GM12878 (cell line): ENCODE data around the gene PI16. TPM values are rescaled to one million over a fixed set of nuclear protein-coding genes. Genes with fewer than 3 reads are reported as not detected.
A peak's percentile ranks its signal among the peaks of the same experiment; 100 is the strongest.

ENCODE experiments used
- ATAC-seq: fragments of 200-7000 bp; cut with Tn5 transposase; 3 replicates; pipeline ENCODE4 v1.9.1; 2020; ENCODE audit warnings: mild to moderate bottlenecking, moderate library complexity
- BruUV-seq: library from RNA; stranded (reverse); fragments of 400-500 nt; replicated peaks from 2 replicates; lab custom pipeline; 2021; lab: Mats Ljungman, UMichigan
- CTCF ChIA-PET: fragments of 300-600 bp; sonication (Branson Sonifier 250); formaldehyde crosslinking; extraction: SDS; loops from one replicate; lab custom pipeline; 2021; ENCODE audit warnings: inconsistent platforms; lab: Yijun Ruan, JAX
- POLR2A ChIA-PET: fragments of 350-600 bp; formaldehyde crosslinking; extraction: SDS; loops from one replicate; lab custom pipeline; 2021; ENCODE audit warnings: inconsistent platforms; lab: Charles Lee
- RAD21 ChIA-PET: fragments of 300-600 bp; sonication (Branson Sonifier 250); formaldehyde crosslinking; loops from one replicate; lab custom pipeline; 2023; ENCODE audit warnings: antibody characterized with exemption; ENCODE audit not compliant: unreplicated experiment; lab: Charles Lee
- SMC1A ChIA-PET: fragments of 300-600 bp; sonication (Branson Sonifier 250); formaldehyde crosslinking; loops from one replicate; lab custom pipeline; 2023; ENCODE audit not compliant: unreplicated experiment, uncharacterized antibody; lab: Charles Lee
- DNase-seq: peaks from one replicate; pipeline ENCODE4 v3.0.0-alpha.2; 2011; ENCODE audit warnings: low read depth, low spot score
- FAIRE-seq: peaks from 3 replicates; lab custom pipeline; 2011; peaks lifted over from hg19 to GRCh38; lab: Jason Lieb, UNC
- H2AFZ ChIP-seq: 2 replicates; pipeline ENCODE4 v1.6.0; 2011; ENCODE audit warnings: low read depth, low read length, control low read depth; ENCODE audit not compliant: control insufficient read depth
- H3K27ac ChIP-seq: 2 replicates; pipeline ENCODE4 v1.5.1; 2011; ENCODE audit warnings: control low read depth; ENCODE audit not compliant: control insufficient read depth, insufficient read depth
- H3K27me3 ChIP-seq, 2 experiments: replicated peaks in 1 of 2; 2 replicates each; pipeline versions ENCODE4 v1.6.0 to v1.6.1; 2011; ENCODE audit warnings: low read length in 1 of 2; ENCODE audit not compliant: control insufficient read depth in 2 of 2, insufficient read depth in 2 of 2
- H3K36me3 ChIP-seq, 2 experiments: 2 replicates each; pipeline ENCODE4 v1.5.1; 2011; ENCODE audit warnings: low read length in 1 of 2; ENCODE audit not compliant: control insufficient read depth in 2 of 2, insufficient read depth in 2 of 2
- H3K4me1 ChIP-seq: 2 replicates; pipeline ENCODE4 v1.6.1; 2011; ENCODE audit warnings: mild to moderate bottlenecking, low read length, moderate library complexity, mixed read lengths; ENCODE audit not compliant: control insufficient read depth, insufficient read depth
- H3K4me2 ChIP-seq: 2 replicates; pipeline ENCODE4 v1.6.0; 2011; ENCODE audit warnings: control low read depth; ENCODE audit not compliant: control insufficient read depth, insufficient read depth
- H3K4me3 ChIP-seq: fragments of 200-600 bp; sonication (generic); 2 replicates; pipeline ENCODE4 v1.5.1; 2016
- H3K79me2 ChIP-seq: 2 replicates; pipeline ENCODE4 v1.6.0; 2011; ENCODE audit warnings: low read length; ENCODE audit not compliant: control insufficient read depth, insufficient read depth
- H3K9ac ChIP-seq: 2 replicates; pipeline ENCODE4 v1.8.0; 2011; ENCODE audit warnings: low read length, control low read depth, mixed read lengths; ENCODE audit not compliant: control insufficient read depth, insufficient read depth
- H3K9me3 ChIP-seq: replicated peaks from 3 replicates; pipeline ENCODE4 v1.5.1; 2011; ENCODE audit warnings: mild to moderate bottlenecking, low read length; ENCODE audit not compliant: control insufficient read depth, insufficient read depth
- H4K20me1 ChIP-seq: 2 replicates; pipeline ENCODE4 v1.6.0; 2011; ENCODE audit not compliant: control insufficient read depth, insufficient read depth
- CBX3 ChIP-seq: fragments of 200-600 bp; sonication (generic); IDR thresholded peaks from 2 replicates; pipeline ENCODE4 v1.6.1; 2016; ENCODE audit warnings: low read depth, borderline replicate concordance
- CHD4 ChIP-seq: fragments of 200-600 bp; sonication (generic); IDR thresholded peaks from 2 replicates; pipeline ENCODE4 v1.6.1; 2016; ENCODE audit warnings: mild to moderate bottlenecking
- CTCF ChIP-seq, 3 experiments: IDR thresholded peaks in 2 of 3; conservative IDR thresholded peaks in 1 of 3; 2 replicates each; pipeline ENCODE4 v1.5.1; 2011; ENCODE audit warnings: low read depth in 3 of 3, low read length in 3 of 3, mild to moderate bottlenecking in 3 of 3, control low read depth in 2 of 3, moderate library complexity in 2 of 3, inconsistent platforms in 1 of 3, mixed read lengths in 1 of 3; ENCODE audit not compliant: control insufficient read depth in 2 of 3, insufficient read depth in 1 of 3; ENCODE audit errors: extremely low read depth in 1 of 3
- POLR2A ChIP-seq: IDR thresholded peaks from 2 replicates; pipeline ENCODE4 v1.6.1; 2011; ENCODE audit warnings: low read depth, mild to moderate bottlenecking, low read length
- RB1 ChIP-seq: fragments of 450-650 bp; formaldehyde crosslinking; IDR thresholded peaks from 2 replicates; pipeline ENCODE4 v1.6.1; 2017; ENCODE audit warnings: mild to moderate bottlenecking, borderline replicate concordance
- RUNX3 ChIP-seq: IDR thresholded peaks from 2 replicates; pipeline ENCODE4 v1.6.1; 2012; ENCODE audit warnings: low read length, inconsistent platforms
- WGBS: methylation state at CpG from one replicate; pipeline ENCODE4 v1.1.6; 2016; ENCODE audit warnings: low lambda C conversion rate; ENCODE audit not compliant: insufficient replicate concordance, insufficient coverage; ENCODE audit errors: missing lambda C conversion rate; 5-methylcytosine and 5-hydroxymethylcytosine counted together
- in situ Hi-C: fragments of 300-500 bp; cut with MboI; formaldehyde crosslinking; loops from 9 replicates; pipeline ENCODE4 v1.14.3; 2018; ENCODE audit warnings: mixed read lengths
- intact Hi-C: fragments of 100-400 bp; cut with micrococcal nuclease; formaldehyde crosslinking; loops from one replicate; pipeline ENCODE4 v1.14.2; 2022; ENCODE audit not compliant: unreplicated experiment
- polyA plus RNA-seq, 11 experiments: library from polyadenylated mRNA; depleted of rRNA in 4 of 11; unstranded in 6 of 11; stranded (reverse) in 5 of 11; fragments of >200 nt; fragmentation: Nextera tagmentation in 4 of 11; fragmentation: Illumina TruSeq in 1 of 11; extraction: Ambion mirVana in 4 of 11; extraction: Trizol in 1 of 11; gene quantifications; 1 replicate in 1 of 11; 2 replicates in 10 of 11; pipeline versions ENCODE4 v1.2.1 to v1.2.3, GENCODE V29; 2011 to 2016; ENCODE audit warnings: inconsistent platforms in 2 of 11, missing spikeins in 2 of 11, low read depth in 1 of 11
- total RNA-seq, 4 experiments: library from RNA; depleted of rRNA in 3 of 4; stranded (reverse); fragments of >200 nt in 3 of 4; fragmentation: Illumina TruSeq in 1 of 4; extraction: Trizol in 1 of 4; gene quantifications; 2 replicates each; pipeline versions ENCODE4 v1.2.1 to v1.2.3, GENCODE V29; 2013 to 2021

Gene PI16
- total and polyA plus RNA-seq, 10 of the 15 experiments (the other 5 are each of a cell fraction or from before 2014, with no cell fraction given), result 0.08 to 0.12 TPM; not detected in 8

GRCh38 chr6:36980129-36980528 lies 25.6 kb downstream of the PI16 start:
- ChIA-PET CTCF (interaction anchor here (1.1 to 3.7 kb wide), 4 partner anchors 10 to 214 kb away, joined by 3 to 49 read pairs (median 5); no protein-coding TSS in a partner anchor), RAD21 (interaction anchor here (3.2 to 5.5 kb wide), 2 partner anchors 27 to 38 kb away, joined by 10 to 35 read pairs; no protein-coding TSS in a partner anchor), POLR2A (no interaction called here), SMC1A (interaction anchor here (2.0 to 7.3 kb wide), 2 partner anchors 38 to 227 kb away, joined by 6 to 60 read pairs; no protein-coding TSS in a partner anchor)
- peaks cover 54% of the 10 kb centered on the region for H3K79me2 ChIP-seq
- no peak overlapping the region for H3K9ac ChIP-seq
- TF ChIP-seq RUNX3, result no peak
- H3K27ac ChIP-seq, result no peak overlapping the region
- H3K27me3 ChIP-seq, result no peaks in the 10 kb centered on the region
- peaks cover 14% of the 10 kb centered on the region for H4K20me1 ChIP-seq
- DNase-seq (no peak), FAIRE-seq (no peak), ATAC-seq (no peak)
- H3K4me3 ChIP-seq, result no peak overlapping the region
- intact Hi-C loops, result no loop called here
- H3K9me3 ChIP-seq, result no peaks in the 10 kb centered on the region
- in situ Hi-C loops, result no loop called here
- no TSS peak for BruUV-seq
- WGBS, result 84% methylated on average over 6 of the region's 6 CpGs
- H2AFZ ChIP-seq, result no peak overlapping the region
- peaks cover 24 to 36% of the 10 kb centered on the region in 2 experiments for H3K36me3 ChIP-seq
- no peak overlapping the region for H3K4me2 ChIP-seq
- peaks cover 9% of the 10 kb centered on the region for H3K4me1 ChIP-seq

GRCh38 chr6:36980876-36981619 lies 26.5 kb downstream of the PI16 start:
- no TSS peak for BruUV-seq
- Histone ChIP-seq H3K27me3 (no peaks in the 10 kb centered on the region), H3K4me3 (no peak overlapping the region), H3K36me3 (peaks cover 17 to 28% of the 10 kb centered on the region in 2 experiments), H4K20me1 (peaks cover 14% of the 10 kb centered on the region), H3K9me3 (no peaks in the 10 kb centered on the region), H3K4me2 (0 out of 2 replicates have a peak overlapping the region, but pooled peaks have one; percentile 13), H3K4me1 (peaks cover 9% of the 10 kb centered on the region), H3K79me2 (peaks cover 63% of the 10 kb centered on the region), H3K9ac (peak overlapping the region; percentile 25; the same call in 1 of the 2 replicates), H2AFZ (no peak overlapping the region), H3K27ac (no peak overlapping the region)
- DNase-seq (no peak), ATAC-seq (no peak), FAIRE-seq (no peak)
- 69% methylated on average over 14 of the region's 14 CpGs for WGBS
- intact Hi-C loops, result loop anchor here (1.0 kb wide), 1 partner anchor 37 kb away; no protein-coding TSS in a partner anchor
- ChIA-PET CTCF (interaction anchor here (1.0 to 3.7 kb wide), 9 partner anchors 10 to 229 kb away, joined by 3 to 49 read pairs (median 5); no protein-coding TSS in a partner anchor), RAD21 (interaction anchor here (1.2 to 5.5 kb wide), 3 partner anchors 20 to 37 kb away, joined by 4 to 35 read pairs (median 10); no protein-coding TSS in a partner anchor), SMC1A (interaction anchor here (1.0 to 7.3 kb wide), 4 partner anchors 26 to 226 kb away, joined by 3 to 60 read pairs (median 10); no protein-coding TSS in a partner anchor), POLR2A (interaction anchor here (0.5 to 1.1 kb wide), 5 partner anchors 9 to 467 kb away, joined by 3 to 4 read pairs (median 3); no protein-coding TSS in a partner anchor)
- in situ Hi-C loops, result no loop called here
- TF ChIP-seq POLR2A, result peak; percentile 33; the same call in 1 of the 2 replicates
- no peak for TF ChIP-seq RB1
- no peak for TF ChIP-seq CBX3
- peak in 2 of 3 experiments; percentile 22; a peak in 2 of 6 replicates for TF ChIP-seq CTCF (IDR thresholded peaks at IDR 0.05 in 2 of 3, conservative IDR thresholded peaks at IDR 0.05 in 1 of 3; ENCODE audit: control insufficient read depth in 2 of 3, extremely low read depth in 1 of 3, insufficient read depth in 1 of 3, low read depth in 3 of 3, low read length in 3 of 3)
- TF ChIP-seq CHD4, result no peak
